HG03095 (cell line): Measurements from ENCODE around the gene LAG3.

Experiments used
- ATAC-seq: cut with Tn5 transposase; IDR thresholded peaks from one replicate; pipeline ENCODE4 v1.9.1; 2021; ENCODE audit warnings: moderate library complexity; ENCODE audit not compliant: unreplicated experiment

LAG3 gene

DNA sequence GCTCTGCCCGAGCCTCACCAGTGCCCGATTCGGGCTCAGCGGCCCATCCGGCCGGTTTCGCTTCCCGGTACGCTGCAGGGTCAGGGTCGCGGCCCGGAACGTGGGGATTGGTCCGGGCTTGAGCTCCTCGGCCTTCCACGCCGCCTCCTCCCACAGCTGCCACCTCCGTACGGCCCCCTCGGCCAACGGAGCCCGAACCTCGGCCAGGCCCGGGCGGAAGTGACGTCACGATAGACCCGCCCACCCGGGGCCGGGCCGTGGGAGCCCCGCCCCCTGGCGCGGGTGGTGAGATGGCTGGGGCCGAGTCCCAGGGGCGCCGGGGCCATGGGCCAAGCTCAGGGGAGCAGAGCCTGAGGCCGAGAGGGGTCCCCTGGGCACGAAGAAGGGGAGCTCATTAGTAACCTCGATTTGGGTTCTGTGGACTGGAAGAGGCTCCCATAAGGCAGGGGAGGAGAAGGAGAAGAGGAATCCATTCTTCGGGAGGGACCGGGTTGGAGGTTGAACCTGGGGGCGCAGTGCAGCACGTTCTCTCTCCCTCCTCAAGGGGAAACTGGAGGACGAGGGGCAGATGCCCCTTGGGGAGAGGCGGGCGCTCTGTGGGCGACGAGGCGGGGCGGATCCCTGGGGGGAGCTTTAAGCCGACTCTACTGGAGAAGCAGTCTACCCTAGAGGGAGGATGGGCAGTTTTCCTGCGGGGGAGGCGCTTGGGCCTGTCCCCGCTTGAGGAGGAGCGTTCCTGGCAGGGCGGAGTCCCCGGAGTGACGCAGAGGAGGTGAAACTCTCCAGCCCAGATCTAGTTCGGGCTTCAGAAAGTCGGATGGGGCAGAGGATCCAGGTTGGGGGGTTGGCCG is 19.2 kb upstream of the LAG3 start, which contains the start of gene MLF2:
MLF2 (minus strand) TSS at position 221 of the 851 bp plus-strand sequence. CDS start 807 bp downstream, outside the sequence.
- peak; percentile 86 for ATAC-seq

DNA sequence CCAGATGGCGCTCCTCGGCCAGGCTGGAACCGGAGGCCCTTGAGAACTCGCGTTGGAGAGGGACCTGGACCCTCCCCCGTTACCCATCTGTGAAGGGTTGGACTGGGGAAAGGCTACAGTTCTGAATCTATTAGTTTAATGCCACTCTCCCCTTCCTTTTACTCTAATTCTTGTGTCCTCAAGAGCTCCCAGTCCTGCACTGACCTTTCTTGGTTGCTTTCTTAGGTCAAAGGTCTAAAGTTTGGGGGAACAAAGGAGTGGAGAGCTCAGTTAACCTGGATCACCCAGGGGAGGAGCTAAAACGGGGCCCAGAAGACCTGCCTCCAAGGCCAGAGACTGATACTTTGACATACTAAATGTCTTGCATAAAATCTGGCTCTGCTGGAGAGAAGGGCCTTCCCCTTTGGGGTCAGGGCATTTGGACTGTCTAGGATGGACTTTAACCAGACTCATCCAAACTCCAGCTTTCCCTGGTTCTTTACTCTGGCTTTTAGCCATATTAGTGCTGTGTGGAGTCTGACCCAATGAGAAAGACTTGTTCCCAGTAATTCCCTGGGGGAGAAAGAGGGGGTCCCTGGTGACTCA is 18.5 kb upstream of the LAG3 start:
- no peak for ATAC-seq

DNA sequence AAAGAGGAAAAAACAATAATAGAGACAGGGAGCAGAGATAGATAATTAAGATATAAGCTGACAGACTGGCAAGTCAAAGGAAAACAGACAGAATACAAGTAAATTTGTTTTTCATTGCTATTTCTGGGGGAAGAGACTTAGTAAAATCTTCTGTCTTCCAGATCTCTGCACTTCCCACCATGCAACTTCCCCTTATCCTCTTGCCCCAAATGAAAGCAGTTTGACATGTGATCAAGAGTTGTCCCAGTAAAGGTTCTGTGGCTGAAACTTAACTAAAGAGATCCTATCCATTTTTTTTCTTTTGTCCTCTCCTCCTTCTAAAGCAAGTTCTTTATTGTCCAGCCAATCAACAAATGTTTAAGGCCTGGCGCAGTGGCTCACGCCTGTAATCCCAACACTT is 17.9 kb upstream of the LAG3 start:
- no peak for ATAC-seq

DNA sequence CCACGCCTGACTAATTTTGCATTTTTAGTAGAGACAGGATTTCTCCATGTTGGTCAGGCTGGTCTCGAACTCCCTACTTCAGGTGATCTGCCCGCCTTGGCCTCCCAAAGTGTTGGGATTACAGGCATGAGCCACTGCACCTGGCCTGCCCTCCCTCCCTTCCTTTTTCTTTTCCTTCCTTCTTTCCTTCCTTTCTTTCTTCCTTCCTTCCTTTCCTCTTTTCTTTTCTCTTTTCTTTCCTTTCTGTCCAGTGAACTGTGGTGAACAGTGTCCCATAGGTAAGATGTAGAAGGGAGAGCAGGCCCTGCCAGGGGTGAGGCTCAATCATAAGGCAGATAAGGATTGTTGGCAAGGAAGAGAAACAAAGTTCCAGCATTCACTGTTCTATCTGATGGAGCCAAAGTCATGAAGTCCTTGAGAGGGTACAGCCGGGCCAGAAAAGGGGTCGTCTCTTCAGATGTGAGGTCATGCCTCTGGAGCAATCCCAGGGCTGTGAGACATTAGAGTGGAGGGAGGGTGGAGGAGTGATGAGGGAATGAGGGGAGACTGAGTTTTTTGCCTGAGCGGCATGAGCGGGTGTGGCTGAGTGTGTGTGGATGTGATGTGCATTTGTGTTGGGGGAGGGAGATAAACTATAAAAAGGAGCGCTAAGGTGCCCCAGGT is 15.2 kb upstream of the LAG3 start:
- ATAC-seq: no peak

DNA sequence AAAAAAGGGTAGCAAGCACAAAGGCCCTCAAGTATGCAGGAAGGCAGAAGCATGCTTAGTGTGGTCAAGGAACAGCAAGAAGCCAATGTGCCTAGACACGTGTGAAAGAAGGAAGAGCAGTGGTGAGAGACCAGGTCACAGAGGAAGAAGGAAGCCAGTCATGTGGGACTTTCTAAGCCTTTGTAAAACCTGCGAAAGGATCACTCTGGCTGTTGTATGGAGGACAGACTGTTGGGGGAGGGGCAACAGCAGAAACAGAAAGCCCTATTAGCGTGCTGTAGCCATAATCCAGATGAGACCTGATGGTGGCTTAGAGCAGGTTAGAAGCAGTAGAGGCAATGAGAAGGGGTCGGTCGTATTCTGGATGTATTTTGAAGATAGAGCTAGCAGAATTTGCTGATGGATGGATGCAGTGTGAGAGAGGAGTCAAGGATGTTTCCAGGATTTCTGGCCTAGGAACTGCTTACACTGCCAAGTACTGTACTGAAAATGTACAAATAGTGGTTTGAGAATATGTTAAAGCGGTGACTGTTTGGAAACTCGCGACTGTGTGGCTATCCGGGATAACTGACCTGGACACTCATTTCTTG is 13.7 kb upstream of the LAG3 start:
- no peak for ATAC-seq

DNA sequence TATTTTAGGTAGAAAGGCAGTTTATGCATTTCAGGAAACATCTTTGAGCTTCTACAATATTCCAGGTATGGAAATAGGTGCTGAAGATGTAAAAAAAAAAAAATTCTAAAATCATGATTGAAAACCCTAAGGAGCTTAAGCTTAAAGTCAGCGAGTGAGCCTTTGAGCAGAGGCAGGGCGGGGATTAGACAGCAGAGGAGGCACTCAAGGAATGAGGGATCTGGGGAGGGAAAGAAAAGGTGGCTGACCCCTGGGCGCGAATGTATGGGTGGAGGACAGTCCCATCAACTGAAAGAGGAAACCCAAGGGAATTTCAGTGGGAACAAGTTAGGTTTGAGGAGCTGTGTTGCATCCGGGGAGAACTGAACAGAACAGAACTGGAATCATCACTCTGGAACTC is 12.6 kb upstream of the LAG3 start:
- no peak for ATAC-seq

DNA sequence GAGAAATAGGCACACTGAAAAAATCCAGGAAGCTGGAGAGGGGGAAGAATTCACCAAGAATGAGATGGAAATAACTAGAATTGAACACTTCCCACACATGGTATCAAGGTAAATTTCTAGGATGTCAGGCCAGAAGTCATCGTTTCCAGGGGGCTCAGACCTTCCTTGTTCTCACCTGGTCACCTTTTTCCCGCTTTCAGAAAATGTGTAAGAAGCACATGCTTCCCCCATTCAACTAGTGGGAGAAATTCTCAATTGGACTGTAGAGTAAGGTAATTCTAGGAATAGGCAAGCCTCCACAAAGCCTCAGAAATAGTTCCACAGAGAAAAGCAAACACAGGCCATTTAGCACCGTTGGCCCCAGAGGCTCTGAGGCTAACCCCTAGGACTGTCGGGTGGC is 8.9 kb upstream of the LAG3 start:
- ATAC-seq: no peak

DNA sequence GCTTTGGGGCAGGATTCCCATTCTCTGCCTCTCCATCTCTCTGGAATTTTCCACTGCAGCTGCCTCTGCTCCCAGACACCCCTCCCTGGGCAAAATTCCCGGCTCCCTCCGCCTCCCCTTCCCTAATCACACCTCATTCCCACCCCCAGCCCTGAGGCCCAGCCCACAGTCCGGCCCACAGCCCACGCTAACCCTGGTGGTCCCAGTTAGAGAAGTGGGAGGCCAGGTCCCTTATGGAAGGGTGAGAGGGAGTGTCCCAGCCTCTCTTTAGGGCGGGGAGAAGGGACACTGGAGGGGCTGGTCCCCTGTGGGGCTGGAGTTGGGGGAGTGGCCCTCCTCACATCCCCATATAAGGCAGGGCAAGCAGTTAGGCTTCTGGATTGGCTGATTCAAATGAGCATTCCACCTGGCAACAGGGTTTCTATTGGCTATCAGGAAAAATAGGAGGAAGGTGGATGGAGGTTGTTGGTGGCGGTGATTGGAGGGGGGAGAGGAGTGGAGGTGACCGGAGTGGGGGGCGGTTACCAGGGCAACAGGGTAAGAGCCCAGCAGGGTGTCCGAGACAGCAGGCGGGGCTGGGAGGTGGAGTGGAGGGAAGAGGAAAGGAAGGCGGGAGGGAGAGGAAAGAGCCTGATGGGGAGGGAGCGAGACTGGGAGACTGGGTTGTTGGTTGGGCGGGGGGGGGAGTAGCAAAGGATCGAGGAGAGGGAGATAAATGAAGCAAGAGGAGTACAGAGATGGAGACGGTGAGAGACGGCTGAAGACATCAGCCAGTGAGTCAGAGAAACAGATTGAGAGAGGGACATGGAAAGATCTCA is 8.1 kb upstream of the LAG3 start:
- ATAC-seq: peak; percentile 72

DNA sequence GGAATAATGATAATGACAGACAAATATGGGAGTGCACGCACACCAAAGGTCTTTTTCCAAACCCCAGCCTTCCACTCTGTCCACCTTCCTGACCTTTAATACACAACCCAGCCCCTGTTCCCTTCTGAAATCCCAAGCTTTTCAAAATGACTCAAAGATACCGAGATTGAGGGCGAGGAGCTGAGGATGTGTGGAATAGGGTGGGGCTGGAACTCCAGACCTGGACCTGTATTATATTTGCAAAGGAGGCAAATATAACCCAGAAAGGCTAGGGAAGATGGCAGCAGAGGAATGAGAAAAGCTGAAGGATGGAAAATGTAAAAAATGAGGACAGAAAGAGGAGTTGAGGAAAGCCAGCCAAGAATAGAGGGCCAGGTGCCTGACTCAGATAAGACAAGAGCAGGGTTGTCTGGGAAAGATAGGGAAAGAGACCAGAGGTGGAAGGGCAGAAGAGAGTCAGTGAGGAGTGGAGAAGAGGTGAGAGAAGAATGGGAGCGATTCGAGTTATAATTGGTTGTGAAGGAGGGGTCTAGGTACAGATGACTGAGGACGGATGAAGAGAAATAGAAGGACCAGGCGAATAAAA is 7.2 kb upstream of the LAG3 start:
- no peak for ATAC-seq

- peak; percentile 15 for ATAC-seq
Measured at GRCh38 chr12:6765634-6766581, 6.4 kb upstream of the LAG3 start, which contains the start of gene PTMS. Gene PTMS, plus strand, starts transcription at chr12:6766363. Its CDS starts 343 bp downstream, at chr12:6766706.

DNA sequence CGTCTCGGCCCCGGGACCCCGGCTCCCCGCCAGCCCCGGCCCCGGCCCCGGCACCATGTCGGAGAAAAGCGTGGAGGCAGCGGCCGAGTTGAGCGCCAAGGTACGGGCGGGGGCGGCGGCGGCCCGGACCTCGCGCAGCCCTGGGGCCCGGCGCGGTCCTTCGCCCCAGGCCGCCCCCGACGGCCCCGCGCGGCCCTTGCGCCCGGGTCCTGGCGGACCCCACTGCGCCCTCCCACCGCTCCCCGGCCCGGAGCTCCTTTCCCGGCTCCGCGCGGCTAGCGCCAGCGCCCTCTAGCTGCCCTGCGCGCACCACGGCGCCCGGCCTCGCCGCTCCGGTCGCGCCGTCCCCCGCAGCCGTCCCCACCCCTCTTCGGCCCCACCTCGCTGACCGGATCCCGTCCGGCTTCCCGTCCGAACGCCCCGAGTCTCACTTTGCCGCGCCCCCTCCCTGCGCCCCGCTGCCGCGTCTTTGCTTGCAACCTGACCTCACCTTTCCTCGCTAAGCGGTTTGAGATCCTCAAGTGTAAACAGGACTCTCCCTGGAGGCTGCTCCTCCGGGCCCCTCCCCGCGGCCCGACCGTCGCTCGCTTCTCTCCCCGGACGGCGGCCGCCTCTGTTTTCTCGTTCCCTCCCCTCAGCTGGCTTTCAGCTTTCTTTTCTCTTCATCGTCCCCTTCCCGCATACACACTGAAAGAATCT is 5.5 kb upstream of the LAG3 start:
- peak; percentile 44 for ATAC-seq

DNA sequence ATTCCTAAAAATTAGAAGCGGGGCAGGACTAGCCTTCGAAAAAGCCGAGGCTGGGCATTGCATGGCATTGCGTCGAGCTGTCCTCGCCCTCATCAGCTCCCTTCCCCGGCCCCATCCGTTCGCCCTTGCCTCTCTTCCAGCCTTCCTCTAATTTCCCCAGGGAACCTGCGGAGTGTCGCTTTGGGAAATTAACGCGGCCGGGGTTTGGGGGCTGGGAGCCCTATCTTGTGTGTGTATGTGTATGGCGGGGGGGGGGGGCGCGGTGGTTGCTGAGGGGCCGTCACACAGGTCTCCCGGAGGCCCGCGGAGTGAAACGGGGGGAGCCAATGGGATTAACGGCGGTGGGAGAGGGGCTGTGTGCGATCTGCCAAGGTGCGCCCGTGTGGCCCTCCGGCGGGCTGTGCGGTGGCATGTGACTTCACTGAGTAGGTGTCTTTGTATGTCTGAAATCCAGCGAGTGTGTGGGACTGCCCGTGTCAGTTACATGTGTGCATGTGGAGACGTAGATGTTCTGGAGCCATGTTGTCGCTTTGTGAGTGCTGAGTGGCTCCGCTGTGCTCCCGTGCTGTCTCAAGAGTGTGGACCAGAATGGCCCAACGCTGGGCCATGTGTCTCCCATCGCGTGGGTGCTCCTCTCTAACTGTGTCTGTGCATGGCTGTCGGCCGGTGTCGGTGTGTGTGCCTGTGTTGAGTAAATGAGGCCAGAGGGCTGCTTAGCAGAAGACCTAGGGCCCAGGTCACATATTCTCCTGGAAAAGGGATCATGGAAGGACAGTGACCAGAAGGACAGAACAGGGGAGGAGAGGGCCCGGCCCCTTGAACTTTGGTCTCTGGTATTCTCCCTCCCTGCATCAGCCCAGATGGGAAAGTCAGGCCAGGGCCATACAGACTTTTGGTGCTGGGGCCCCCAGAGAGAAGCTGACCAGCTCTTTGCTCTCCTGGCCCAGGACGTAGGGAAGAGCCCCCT is 4.7 kb upstream of the LAG3 start:
- ATAC-seq: no peak

- no peak for ATAC-seq
Measured at GRCh38 chr12:6768437-6768914, 3.8 kb upstream of the LAG3 start.

- ATAC-seq: no peak
Measured at GRCh38 chr12:6768990-6769389, 3.3 kb upstream of the LAG3 start.

- no peak for ATAC-seq
Measured at GRCh38 chr12:6769666-6770065, 2.7 kb upstream of the LAG3 start.

- no peak for ATAC-seq
Measured at GRCh38 chr12:6770094-6770493, 2.2 kb upstream of the LAG3 start.

GRCh38 chr12:6770600-6770999 is 1.7 kb upstream of the LAG3 start:
- ATAC-seq: no peak
